ENCODE results near the gene C1QTNF4. TPM values are rescaled to one million over a fixed set of nuclear protein-coding genes. Genes with fewer than 3 reads are reported as not detected.

The C1QTNF4 gene
- total and polyA plus RNA-seq, 2 of the 13 experiments (the other 11 are each of a cell fraction or from before 2014, with no cell fraction given), result not detected

GRCh38 chr11:47578524-47579494 is 15.4 kb downstream of the C1QTNF4 start, which contains the start of the genes KBTBD4 and NDUFS3 (continued):
- TF ChIP-seq HOMEZ (CRISPR knock-in tag; IDR thresholded peaks at IDR 0.05; ENCODE audit: low read depth), result no peak
- TF ChIP-seq KDM5B (CRISPR knock-in tag; IDR thresholded peaks at IDR 0.05; ENCODE audit: borderline replicate concordance), result peak; percentile 95; the same call in 1 of the 2 replicates
- TF ChIP-seq HNRNPLL (IDR thresholded peaks at IDR 0.05; ENCODE audit: low read depth, low read length, poor library complexity, severe bottlenecking), result peak; percentile 75
- no peak for TF ChIP-seq ZBTB3 (CRISPR knock-in tag; IDR thresholded peaks at IDR 0.05; ENCODE audit: borderline replicate concordance, low read depth)
- TF ChIP-seq MTERF4 (CRISPR knock-in tag; IDR thresholded peaks at IDR 0.05), result peak; percentile 83
- TF ChIP-seq TERF1 (CRISPR knock-in tag; IDR thresholded peaks at IDR 0.05), result no peak
- peak; percentile 76 for TF ChIP-seq MED1 (CRISPR knock-in tag; IDR thresholded peaks at IDR 0.05)
- peak; percentile 97 for TF ChIP-seq SMAD3 (CRISPR knock-in tag; IDR thresholded peaks at IDR 0.05)
- TF ChIP-seq ARID4A (CRISPR knock-in tag; IDR thresholded peaks at IDR 0.05; ENCODE audit: borderline replicate concordance), result peak; percentile 98
- no peak for TF ChIP-seq SRSF9 (IDR thresholded peaks at IDR 0.05; ENCODE audit: borderline replicate concordance, insufficient read depth, low read depth, low read length, poor library complexity, severe bottlenecking)
- TF ChIP-seq KDM5A (IDR thresholded peaks at IDR 0.05; ENCODE audit: borderline replicate concordance, low read length), result peak; percentile 100
- peak; percentile 97 for TF ChIP-seq ZFP91 (CRISPR knock-in tag; IDR thresholded peaks at IDR 0.05; ENCODE audit: borderline replicate concordance)
- peak; percentile 20; the same call in 1 of the 2 replicates for TF ChIP-seq ZNF557 (CRISPR knock-in tag; IDR thresholded peaks at IDR 0.05)
- TF ChIP-seq DNMT3B (CRISPR knock-in tag; conservative IDR thresholded peaks at IDR 0.05), result 0 out of 2 replicates have a peak, but pooled peaks have one; percentile 81
- peak; percentile 61; the same call in 1 of the 2 replicates for TF ChIP-seq ZNF576 (CRISPR knock-in tag; IDR thresholded peaks at IDR 0.05)
- no peak for TF ChIP-seq HNRNPUL1 (IDR thresholded peaks at IDR 0.05; ENCODE audit: low read depth, low read length)
